Articular chondrocyte of knee joint (primary cell): ENCODE results near the gene FPR2. TPM values are rescaled to one million over a fixed set of nuclear protein-coding genes. Genes with fewer than 3 reads are reported as not detected.

ENCODE experiments used
- total RNA-seq: library from RNA; depleted of rRNA; stranded (reverse); fragments of >200 nt; gene quantifications from 2 replicates; pipeline ENCODE4 v1.2.3, GENCODE V29; 2012

FPR2 gene
- not detected in 2 replicates for total RNA-seq

GRCh38 chr19:51760697-51761356, at the start of gene FPR2:
TSS of gene FPR2 (plus strand) at chr19:51761180. CDS start at chr19:51768659, 7,479 bp downstream.

DNA sequence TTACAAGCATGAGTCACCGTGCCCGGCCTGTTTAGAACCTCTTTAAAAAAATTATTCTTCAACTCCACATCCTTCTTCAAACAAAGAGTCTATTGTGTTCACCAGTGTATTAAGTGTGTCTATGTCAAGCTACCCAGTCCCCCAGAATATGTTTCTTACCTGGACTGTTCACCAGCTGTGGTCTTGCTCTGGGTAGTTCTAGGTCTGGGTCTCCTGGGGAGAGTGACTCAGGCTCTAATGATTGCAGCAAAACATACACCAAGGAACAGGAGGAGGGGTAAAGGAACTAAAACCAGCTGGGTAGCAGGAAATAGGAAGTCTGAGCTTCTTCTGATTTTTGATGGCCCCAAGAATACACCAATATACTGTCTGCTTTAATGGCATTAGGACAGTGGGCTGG, 9.3 kb upstream of the FPR2 start, which contains the start of gene FPR1:
FPR1 (minus strand) TSS at position 224 of the 400 bp plus-strand sequence. CDS start 4,884 bp downstream, outside the sequence.

DNA sequence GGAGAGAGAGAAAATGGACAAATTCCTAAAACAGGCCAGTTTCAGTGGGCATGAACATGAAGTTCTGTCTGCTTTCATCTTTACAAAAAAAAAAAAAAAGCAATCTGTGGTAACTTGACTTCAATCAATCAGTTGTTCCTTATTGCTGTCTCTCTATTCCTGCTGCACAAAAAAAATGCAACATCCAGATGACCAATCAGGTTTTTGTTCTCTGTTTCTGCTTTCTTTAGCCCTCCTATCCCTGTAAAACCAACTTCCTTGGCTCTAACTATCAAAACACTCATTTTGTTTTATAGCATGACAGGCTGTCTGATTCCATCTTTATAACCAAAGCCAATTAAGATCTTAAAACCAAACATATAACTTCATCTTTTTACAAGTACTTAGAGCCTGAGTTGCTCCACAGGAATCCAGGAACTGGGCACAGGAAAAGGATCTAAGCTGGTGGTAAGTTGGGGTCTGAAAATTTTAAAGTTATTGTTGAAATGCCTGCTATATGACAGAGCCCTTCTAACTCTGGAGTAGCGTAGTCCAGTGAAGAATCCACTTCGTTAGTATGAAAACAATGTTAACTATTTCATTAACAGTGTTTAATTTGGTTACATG, 34.0 kb downstream of the FPR2 start, which contains the start of gene FPR3:
FPR3 (plus strand) TSS at position 273 of the 606 bp plus-strand sequence. CDS start 28,592 bp downstream, outside the sequence.

Other genes starting within 250 kb of the FPR2 start
- not detected in 2 replicates for gene SIGLEC6, start 229.5 kb upstream of the FPR2 start, total RNA-seq
- 12.2 and 16.4 TPM in 2 replicates for gene ZNF175, start 189.9 kb upstream of the FPR2 start, total RNA-seq
- gene SIGLEC5, start 130.8 kb upstream of the FPR2 start, total RNA-seq: not detected in 2 replicates
- gene SIGLEC14, start 114.4 kb upstream of the FPR2 start, total RNA-seq: not detected in 2 replicates
- gene SPACA6, start 67.8 kb upstream of the FPR2 start, total RNA-seq: 3.8 and 7.1 TPM in 2 replicates
- 0.13 and 0.54 TPM in 2 replicates for gene HAS1, start 37.2 kb upstream of the FPR2 start, total RNA-seq
- gene FPR1, start 9.3 kb upstream of the FPR2 start, total RNA-seq: not detected in 2 replicates
- not detected in 2 replicates for gene FPR3, start 34.0 kb downstream of the FPR2 start, total RNA-seq
- 10.6 and 11.2 TPM in 2 replicates for gene ZNF577, start 126.8 kb downstream of the FPR2 start, total RNA-seq
- gene ZNF649, start 143.8 kb downstream of the FPR2 start, total RNA-seq: 5.5 and 8.0 TPM in 2 replicates
- 7.3 and 9.0 TPM in 2 replicates for gene ZNF613, start 166.3 kb downstream of the FPR2 start, total RNA-seq
- gene ZNF350, start 225.7 kb downstream of the FPR2 start, total RNA-seq: 11.2 and 17.9 TPM in 2 replicates
- 16.0 and 17.8 TPM in 2 replicates for gene ZNF615, start 247.0 kb downstream of the FPR2 start, total RNA-seq